Activated gamma-delta T cell treated with Interleukin-2 at 50 U/mL for 16 hours (primary cell): ENCODE data around the gene FRMD3.
A peak's percentile ranks its signal among the peaks of the same experiment; 100 is the strongest.
"Not testable (repeated sequence)": the region's sequence is repeated elsewhere in the genome, so short reads cannot be mapped to it uniquely, and the experiment has no call there.

Source experiments
- DNase-seq: peaks from one replicate; pipeline ENCODE4 v3.0.0-alpha.2; 2020

Gene FRMD3

GRCh38 chr9:83384214-83384613, 154.0 kb downstream of the FRMD3 start:
- DNase-seq: no peak

GRCh38 chr9:83383034-83383433, 155.2 kb downstream of the FRMD3 start:
- no peak for DNase-seq

- DNase-seq: no peak
Observed at GRCh38 chr9:83382421-83382820, 155.8 kb downstream of the FRMD3 start.

DNA sequence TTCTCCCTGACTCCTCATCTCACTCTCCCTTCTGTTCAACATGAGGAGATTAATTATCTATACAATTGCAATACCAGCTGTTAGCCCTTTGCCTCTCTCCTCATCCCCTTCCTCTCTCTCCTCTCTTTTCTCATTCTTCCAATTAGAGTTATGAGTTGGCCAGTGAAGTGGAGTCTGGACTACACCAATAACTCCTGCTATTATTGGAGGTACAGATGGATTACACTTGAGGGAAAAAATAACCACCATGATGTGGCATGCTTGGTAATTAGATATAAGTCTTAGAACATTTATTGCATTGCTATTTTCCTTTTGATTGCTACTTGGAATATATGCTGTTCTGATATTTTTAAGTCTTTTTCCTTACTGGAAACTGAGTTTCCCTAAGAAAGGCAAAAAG, 159.2 kb downstream of the FRMD3 start:
- no peak for DNase-seq

DNA sequence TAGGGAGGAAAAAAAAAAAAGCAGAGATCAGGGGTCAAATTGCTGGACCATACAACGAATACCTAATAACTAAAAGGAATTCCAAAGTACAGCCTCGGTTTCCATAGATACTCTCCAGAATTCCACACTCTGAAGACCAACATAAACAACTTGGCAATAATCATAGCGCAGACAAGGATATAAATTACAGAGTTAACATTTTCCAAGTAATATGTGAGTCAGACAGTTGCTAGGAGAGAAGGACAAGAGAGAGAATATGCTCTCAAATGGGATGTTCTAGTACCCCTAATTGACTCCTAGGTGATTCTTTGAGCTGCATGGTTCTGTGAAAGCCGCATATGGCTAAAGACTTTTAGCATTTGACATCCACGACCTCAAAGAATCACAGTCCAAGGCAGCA, 165.2 kb downstream of the FRMD3 start:
- DNase-seq: no peak

GRCh38 chr9:83367326-83367725, 170.9 kb downstream of the FRMD3 start:
- no peak for DNase-seq

GRCh38 chr9:83362341-83362995, 175.7 kb downstream of the FRMD3 start:
- no peak for DNase-seq

DNA sequence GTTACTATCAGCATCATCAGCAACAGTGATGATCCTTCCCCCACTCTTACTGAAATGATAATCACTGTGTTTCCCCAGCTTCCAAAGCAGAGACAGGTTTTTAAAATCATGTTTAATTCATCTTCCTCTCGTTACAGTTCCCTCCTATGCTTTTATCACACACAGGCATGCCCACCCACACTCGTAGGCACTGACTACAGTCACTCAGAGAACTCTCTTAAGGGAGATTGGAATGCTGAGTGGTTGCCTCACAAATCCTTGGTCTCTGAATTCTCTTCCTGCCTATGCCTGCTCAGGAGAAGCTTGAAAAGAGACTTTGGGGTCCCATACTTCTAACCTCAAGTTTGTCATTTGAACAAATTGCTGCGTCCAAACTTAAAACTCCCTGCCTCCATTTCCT, 179.2 kb downstream of the FRMD3 start:
- no peak for DNase-seq

DNA sequence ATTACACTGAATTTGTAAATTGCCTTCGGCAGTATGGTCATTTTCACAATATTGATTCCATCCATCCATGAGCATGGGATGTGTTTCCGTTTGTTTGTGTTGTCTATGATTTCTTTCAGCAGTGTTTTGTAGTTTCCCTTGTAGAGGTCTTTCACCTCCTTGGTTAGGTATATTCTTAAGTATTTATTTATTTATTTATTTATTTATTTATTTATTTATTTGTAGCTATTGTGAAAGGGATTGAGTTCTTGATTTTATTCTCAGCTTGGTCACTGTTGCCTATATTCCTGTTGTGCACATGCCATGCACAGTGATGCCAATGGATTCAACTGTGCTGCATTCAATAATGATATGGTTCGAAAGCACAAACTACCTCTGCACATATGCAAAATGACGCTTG, 179.7 kb downstream of the FRMD3 start:
- not testable (repeated sequence) for DNase-seq

- DNase-seq: no peak
Observed at GRCh38 chr9:83355729-83356151, 182.5 kb downstream of the FRMD3 start.

GRCh38 chr9:83355024-83355444, 183.2 kb downstream of the FRMD3 start:
- DNase-seq: no peak

DNA sequence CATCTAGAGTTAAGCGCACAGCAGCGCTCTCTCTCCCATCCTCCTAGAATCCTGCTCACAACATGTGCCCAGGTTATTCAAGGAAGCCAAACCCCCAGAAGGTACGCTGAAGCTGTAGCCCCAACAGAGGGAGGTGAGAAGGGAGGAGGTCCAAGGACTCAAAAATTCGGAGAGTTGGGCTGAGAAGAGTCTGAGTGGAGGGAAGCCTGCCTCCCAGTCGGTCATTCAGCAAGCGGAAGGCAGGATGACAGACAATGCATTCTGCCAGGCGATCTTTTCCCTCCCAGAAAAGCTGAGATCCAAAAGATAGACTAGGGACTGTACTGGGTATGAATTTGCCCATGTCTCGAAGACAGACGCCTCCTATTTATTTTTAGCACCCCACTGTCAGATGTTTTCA, 189.2 kb downstream of the FRMD3 start:
- DNase-seq: no peak

GRCh38 chr9:83346655-83347420, 191.4 kb downstream of the FRMD3 start:
- DNase-seq: no peak

DNA sequence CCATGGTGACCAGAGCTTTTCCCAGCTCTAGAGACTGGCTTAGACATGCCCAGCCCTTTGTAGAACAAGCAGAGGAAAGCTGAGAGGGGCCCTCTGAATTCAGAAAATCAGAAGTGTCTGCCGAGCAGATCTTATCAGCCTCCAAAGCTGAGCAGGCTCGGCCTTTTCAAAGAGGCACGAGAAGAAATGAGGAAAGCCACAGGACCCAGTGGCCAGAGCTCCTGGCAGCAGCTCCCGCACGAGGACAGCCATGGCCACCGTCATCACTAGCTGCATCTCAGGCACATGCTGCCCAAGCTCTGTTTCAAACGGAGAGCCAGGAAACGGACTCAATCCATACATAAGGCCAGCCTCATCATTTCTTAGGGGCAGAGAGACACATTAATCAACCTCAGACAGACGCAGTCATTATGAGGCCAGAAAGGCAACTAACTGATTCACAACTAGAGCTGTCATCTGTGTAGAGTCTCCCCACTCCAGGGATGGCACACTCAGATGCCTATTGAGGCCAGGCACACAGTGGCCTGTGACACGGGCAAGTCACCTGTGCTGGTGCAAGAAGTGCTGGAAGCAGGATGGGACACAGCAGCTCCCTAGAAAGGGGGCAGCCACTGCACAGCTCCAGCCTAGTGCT, 194.7 kb downstream of the FRMD3 start:
- no peak for DNase-seq

DNA sequence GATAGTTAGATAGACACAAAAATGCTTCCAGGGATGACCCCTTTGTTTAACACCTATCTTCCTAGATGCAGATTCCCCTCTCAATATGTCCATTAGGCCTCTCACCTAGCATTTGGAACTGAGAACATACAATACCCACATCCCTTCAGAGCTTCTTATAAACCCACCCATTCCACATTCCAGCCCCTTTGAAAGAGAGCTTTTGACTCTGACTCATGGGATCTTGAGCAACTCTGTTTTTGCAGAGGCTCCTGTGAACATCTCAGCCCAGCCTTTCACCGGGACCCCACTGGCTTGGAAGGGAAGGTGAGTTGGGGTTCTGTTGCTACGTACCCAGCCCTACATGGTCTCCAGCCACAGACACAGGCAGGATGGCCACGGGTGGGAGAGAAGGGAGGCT, 195.5 kb downstream of the FRMD3 start:
- DNase-seq: no peak

- DNase-seq: no peak
Observed at GRCh38 chr9:83342006-83342405, 196.2 kb downstream of the FRMD3 start.

GRCh38 chr9:83340451-83340850, 197.8 kb downstream of the FRMD3 start:
- DNase-seq: no peak

GRCh38 chr9:83339435-83339834, 198.8 kb downstream of the FRMD3 start:
- no peak for DNase-seq

GRCh38 chr9:83336706-83337105, 201.5 kb downstream of the FRMD3 start:
- no peak for DNase-seq

DNA sequence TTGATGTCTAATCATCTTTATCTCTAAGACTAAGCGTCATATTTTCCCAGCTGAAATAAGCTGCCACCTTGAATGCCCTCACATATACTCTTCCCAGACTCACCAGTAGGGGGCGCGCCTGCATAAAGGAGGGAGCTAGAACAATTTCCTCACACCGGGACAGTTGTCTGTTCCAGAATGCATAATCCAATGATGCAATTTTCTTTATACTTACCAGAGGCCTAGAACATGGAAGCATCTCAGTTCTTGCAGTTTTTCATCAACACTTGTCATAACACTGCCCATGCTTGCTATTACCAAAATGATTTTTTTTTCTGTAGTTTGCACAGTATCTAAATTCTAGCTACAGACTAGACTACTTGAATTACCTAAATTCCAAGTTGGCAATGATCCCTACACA, 203.9 kb downstream of the FRMD3 start:
- peak; percentile 51 for DNase-seq

GRCh38 chr9:83330207-83331196, 207.7 kb downstream of the FRMD3 start:
- DNase-seq: no peak

- no peak for DNase-seq
Observed at GRCh38 chr9:83327750-83328622, 210.2 kb downstream of the FRMD3 start.
